ENCODE measurements around the gene CNTFR.

DNA sequence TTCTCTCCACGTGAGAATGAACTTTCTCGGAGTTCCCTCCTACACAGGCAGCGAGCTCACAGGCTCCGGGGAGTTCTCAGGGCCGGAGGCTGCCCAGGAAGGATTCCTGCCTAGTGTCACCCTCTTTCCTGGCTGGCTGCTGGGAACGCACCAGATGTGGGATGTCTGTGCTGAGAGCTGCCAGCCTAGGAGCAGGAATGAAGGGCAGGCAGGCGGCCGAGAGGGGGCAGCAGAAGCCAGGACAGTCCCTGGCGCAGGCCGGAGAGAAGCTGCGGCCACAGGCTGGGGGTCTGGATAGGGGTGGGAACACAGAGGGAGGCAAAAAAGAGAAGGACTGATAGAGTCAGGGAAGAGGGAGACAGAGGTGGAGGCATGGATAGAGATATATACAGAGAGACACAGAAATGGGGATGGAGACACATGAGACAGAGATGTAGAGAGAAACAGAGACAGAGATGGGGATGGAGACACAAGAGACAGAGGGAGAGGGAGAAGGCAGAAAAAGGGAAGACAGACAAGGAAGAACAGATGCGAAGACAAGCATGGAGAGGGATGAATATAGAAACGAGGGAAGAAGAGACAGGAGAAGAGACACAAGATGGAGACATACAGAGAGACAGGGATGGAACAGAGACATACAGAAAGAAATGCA, 41.4 kb downstream of the CNTFR start:
- TF ChIP-seq EZH2phosphoT487 (IDR thresholded peaks at IDR 0.05; ENCODE audit: insufficient read depth, low read depth) (no peak), EZH2 (IDR thresholded peaks at IDR 0.05; ENCODE audit: insufficient read depth, poor library complexity, severe bottlenecking) (no peak)
